Suprapubic skin (tissue), 3 donors: ENCODE results near the gene MTCH1.

Experiments
- POLR2AphosphoS5 ChIP-seq, 3 donors: sonication (generic); formaldehyde crosslinking; IDR thresholded peaks; one replicate each; pipeline ENCODE4 v1.6.1; 2017; ENCODE audit warnings: antibody characterized with exemption in 3 of 3
- TF ChIP-seq, protein P1 (sequence below), 2 donors: fragments of 200-600 bp in 1 of 2; fragments of 450-650 bp in 1 of 2; sonication (generic) in 1 of 2; IDR thresholded peaks; one replicate each; pipeline ENCODE4 v1.5.1; 2016 to 2019; ENCODE audit warnings: antibody characterized with exemption in 2 of 2, mild to moderate bottlenecking in 1 of 2, moderate library complexity in 1 of 2

DNA sequence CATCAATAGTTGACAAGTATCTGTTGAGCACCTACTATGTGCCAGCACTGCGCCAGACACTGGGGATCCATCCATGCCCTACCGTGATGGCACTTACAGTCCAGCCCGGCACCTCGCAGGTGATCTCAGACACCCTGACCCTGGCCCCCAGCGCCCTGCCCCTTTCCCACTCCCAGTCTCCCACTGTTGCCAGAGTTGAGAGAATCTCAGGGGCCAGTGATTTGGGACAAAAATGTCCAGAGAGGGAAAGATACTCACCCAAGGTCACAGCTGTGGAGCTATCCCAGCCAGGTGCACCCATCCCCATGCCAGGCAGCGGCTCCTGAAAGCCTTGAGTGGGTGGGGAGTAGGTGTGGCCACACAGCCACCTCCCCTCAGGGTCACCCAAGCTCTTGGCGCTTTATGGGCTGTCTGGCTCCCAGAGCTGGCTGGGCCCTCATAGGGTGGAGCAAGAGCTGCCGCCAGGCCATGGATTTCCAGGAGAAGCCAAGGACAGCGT is 28.2 kb downstream of the MTCH1 start:
- TF ChIP-seq, protein P1, sequence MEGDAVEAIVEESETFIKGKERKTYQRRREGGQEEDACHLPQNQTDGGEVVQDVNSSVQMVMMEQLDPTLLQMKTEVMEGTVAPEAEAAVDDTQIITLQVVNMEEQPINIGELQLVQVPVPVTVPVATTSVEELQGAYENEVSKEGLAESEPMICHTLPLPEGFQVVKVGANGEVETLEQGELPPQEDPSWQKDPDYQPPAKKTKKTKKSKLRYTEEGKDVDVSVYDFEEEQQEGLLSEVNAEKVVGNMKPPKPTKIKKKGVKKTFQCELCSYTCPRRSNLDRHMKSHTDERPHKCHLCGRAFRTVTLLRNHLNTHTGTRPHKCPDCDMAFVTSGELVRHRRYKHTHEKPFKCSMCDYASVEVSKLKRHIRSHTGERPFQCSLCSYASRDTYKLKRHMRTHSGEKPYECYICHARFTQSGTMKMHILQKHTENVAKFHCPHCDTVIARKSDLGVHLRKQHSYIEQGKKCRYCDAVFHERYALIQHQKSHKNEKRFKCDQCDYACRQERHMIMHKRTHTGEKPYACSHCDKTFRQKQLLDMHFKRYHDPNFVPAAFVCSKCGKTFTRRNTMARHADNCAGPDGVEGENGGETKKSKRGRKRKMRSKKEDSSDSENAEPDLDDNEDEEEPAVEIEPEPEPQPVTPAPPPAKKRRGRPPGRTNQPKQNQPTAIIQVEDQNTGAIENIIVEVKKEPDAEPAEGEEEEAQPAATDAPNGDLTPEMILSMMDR (IDR thresholded peaks at IDR 0.05) = no peak
- TF ChIP-seq POLR2AphosphoS5 (IDR thresholded peaks at IDR 0.05) = no peak
